ENCODE data around the gene PRKCB.

DNA sequence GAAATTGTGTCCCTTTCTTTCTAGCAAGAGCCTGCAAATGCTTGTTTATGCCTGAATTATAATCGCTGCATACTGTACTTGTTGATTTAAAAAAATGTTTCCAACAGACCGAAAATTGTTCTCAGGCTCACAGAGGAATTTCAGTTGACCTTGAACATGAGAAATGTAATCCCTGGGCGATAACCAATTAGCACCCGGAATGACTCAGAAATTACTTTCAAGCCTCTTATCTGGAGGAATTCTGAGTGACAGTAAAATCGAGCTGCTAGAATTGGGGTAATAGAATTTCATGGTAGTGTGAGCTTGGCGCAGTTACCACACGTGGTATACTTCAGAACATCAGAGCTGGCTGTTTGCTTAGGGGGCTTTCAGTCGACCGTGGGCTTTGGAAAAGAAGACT lies 281.2 kb downstream of the PRKCB start:
- TF ChIP-seq, protein P1, sequence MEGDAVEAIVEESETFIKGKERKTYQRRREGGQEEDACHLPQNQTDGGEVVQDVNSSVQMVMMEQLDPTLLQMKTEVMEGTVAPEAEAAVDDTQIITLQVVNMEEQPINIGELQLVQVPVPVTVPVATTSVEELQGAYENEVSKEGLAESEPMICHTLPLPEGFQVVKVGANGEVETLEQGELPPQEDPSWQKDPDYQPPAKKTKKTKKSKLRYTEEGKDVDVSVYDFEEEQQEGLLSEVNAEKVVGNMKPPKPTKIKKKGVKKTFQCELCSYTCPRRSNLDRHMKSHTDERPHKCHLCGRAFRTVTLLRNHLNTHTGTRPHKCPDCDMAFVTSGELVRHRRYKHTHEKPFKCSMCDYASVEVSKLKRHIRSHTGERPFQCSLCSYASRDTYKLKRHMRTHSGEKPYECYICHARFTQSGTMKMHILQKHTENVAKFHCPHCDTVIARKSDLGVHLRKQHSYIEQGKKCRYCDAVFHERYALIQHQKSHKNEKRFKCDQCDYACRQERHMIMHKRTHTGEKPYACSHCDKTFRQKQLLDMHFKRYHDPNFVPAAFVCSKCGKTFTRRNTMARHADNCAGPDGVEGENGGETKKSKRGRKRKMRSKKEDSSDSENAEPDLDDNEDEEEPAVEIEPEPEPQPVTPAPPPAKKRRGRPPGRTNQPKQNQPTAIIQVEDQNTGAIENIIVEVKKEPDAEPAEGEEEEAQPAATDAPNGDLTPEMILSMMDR (IDR thresholded peaks at IDR 0.05; ENCODE audit: low read depth, low read length), result no peak
- no peak for TF ChIP-seq EZH2phosphoT487 (IDR thresholded peaks at IDR 0.05; ENCODE audit: low read depth)

All from OCI-LY3 (cell line).